ENCODE data around the gene KIF14.
"Not testable (repeated sequence)": the region's sequence is repeated elsewhere in the genome, so short reads cannot be mapped to it uniquely, and the experiment has no call there.

KIF14 gene

DNA sequence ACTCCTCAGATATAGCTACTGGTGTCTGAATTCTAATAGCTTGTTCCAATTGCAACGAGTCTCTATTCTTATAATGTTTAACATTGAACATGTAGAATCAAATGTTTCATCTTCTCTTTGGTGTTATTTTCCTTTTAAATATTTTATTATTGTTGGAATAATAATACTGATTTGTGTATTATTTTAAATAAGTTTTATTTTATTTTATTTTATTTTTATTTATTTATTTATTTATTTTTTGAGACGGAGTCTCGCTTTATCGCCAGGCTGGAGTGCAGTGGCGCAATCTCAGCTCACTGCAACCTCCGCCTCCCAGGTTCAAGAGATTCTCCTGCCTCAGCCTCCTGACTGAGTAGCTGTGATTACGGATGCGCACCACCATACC is 10.0 kb upstream of the KIF14 start:
- not testable (repeated sequence) for DNase-seq

DNA sequence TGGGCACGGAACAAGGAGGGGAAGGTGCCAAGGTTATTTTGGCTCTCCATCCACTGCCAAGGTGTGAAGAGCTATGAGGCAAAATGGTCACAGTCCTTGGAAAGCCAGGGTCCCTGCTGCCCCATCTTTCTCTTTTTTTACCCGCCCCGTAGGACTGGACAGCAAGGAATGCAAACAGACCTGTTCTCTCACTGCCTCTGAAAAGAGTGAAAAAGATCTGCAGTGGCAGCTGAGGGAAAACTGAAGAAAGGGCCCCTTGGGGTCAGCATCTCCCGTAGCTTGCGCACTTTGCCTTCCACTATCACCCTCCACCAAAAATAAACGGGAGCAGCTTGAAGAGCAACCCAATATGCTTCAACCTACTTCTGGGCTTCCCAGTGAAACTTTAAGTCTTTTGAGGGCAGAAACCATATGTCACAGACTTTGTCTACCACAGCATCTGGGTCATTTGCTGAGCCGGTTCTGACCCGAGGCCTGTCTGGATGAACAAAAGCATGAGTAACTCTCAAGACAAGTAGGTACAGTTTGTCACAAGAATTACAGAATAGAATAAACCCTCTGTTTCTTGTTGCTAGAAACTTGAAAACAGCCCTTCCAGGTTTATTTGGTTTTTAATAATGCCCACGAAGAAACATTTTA is 9.4 kb upstream of the KIF14 start:
- no peak for DNase-seq

DNA sequence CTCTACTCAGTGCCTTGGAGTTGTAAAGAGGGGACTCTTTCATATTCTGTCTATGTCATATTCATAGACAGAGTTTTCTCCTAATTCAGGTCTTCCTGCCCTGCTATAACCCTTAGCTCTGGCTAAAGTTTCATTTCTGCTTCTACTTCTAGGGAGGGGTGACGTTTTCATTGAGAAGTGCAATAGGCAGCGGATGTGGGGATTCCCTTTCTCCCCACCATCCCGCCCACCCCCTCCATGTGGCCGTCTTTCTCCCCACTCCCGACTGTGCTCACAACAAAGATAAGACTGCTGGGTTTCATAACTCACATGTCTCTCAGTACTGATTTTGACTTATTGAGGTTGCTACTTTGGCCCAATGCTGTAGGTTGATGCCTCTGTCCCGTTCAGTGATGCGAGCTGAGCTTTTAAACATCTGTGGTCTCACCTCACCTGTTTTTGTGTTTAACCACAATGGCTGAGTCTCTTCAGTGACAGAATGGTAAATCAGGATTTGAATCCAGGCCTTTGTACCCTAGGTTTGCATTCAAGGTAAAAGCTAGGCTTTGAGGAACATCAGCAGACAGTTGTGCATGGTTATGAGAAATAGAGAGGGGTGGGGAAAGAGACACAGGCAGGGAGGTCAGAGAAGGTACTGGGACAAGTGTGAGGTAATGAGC is 7.8 kb upstream of the KIF14 start:
- no peak for DNase-seq

DNA sequence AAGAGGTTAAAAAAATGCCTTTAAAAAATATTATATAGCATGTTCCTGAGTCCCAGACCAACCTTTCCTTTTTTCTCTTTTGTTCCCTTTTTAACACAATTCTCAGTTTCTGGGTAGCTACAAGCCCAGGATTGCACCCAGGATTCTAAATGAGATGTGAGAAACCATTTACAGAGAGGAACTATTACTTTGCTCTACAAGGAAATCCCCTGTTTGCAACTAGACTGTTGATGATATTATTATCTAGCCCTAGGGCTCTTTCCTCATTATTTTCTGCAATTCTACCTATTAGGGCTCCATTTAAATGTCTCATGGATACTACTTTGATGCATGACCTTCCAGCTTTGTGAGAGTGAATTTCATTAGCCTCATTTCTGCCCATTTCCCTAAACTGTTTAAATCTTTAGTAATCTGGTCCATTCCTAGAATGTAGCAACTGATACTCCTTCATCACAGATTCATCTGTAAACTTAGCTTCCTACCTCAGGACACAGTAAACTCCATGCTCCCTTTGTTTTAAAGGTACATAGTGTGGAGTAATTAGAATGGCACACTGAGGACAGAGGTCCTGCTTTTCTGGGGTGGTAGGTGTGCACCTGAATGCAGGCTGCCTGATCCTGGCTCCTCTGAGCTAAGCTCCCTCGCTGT is 7.1 kb upstream of the KIF14 start:
- DNase-seq = no peak

DNA sequence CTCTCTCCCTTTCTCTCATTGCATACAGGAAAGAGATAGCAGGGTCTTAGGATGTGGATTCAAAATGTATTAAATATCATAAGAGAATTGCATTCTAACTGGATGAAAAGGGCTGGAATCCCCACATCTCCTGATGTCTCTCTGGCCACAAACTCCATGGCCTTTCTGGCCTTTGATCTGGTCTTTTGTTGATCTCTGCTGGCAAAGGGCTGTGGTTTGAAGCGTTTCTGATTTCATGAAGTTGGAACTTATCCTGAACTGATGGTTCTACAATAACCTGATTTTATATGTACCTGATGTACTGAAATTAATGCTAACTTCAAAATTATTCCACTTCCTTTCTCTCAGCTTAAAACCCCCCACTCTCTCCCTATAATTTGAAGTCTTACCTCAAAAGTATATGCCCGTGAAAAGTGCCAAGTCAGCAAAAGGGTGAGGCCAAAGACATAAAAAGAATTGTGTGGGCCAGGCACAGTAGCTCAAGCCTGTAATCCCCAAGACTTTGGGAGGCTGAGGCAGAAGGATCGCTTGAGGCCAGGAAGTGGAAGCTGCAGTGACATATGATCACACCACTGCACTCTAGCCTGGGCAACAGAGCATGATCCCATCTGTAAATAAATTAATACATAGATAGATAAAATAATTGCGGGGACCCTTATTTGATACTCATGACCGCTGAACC is 6.4 kb upstream of the KIF14 start:
- no peak for DNase-seq

DNA sequence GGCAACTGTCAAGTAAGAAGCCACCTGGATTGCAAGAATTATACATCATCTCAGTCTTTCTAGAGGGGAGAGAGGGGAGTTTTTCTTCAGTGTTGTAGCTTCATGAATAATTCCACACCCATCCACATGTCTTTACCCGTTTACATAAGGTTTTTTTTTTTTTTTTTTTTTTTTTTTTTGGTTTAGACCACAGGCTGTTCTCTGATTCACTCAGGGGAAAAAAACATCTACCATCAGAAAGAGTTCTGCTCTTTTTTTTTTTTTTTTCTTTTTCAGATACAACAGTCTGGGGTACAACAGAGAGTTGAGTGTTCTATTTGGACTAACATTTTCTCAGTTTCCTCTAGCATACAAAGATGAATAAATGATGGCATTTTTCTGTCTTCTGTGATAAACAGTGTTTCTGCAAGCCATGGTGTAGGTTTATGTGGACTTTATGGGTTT is 4.9 kb upstream of the KIF14 start:
- no peak for DNase-seq

DNA sequence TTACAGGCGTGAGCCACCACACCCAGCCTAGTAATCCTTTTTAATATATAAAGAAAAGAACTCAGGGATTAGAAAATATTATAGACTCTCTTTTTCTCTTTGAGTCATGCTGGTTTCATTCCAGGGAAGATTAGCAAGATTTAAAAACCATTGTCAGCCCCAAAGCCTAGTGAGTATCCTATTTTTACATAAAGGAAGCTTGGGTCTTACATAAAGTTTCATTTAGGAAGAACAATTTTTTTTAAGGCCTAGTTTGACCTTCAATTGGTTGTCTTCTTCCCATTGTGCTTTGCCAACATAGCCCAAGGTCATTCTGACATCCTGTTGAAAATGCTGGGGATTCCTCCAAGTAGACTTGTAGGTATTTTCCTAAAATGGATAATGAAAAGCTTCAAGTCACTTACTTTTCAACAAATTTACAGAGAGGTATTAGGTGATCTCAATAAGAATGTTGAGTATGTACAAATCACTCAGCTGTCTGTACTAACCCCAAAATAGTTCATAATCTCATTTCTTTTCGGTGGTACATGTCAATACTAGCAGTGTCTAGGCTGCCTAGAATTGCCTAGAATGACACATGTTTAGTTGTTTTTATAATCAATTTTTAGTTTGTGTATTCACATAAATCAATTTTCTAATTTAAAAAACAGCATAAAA is 4.3 kb upstream of the KIF14 start:
- DNase-seq = no peak

DNA sequence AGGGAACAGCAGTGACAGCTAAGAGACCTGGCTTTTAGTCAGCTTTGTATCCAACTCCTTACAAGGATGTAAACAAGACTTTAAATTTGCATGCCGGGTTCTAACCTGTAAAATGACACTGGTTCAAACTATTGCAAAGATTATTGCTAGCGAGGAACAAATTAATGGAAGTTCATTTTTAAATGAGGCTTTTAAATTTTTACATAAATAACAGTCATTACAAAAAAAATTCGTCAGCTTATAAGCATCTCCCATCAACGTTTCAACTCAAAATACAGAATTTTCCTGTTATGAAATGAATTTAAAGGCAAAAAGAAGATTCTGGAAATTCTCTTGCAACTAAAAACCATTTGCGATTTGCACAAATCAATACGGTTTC is 668 bp downstream of the KIF14 start:
- no peak for DNase-seq

DNA sequence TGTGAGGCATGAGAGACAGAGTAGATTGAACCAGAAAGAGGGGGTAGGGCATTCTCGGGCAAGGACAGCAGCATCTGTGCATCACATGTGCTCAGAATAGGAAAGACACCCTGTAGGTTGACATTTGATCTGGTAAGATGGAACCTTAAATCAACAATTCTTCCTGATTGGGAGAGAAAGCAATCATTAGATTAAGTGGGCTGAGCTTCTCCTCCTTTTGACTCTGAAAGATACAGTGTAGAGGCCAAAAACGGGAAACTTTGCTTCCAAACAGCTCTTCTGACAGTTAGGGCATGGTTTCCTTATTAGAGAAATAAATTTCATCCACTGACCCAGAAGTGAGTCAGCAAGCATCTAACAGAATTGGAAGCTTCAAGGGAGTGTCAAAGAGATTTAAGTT is 9.7 kb downstream of the KIF14 start:
- DNase-seq = no peak

DNA sequence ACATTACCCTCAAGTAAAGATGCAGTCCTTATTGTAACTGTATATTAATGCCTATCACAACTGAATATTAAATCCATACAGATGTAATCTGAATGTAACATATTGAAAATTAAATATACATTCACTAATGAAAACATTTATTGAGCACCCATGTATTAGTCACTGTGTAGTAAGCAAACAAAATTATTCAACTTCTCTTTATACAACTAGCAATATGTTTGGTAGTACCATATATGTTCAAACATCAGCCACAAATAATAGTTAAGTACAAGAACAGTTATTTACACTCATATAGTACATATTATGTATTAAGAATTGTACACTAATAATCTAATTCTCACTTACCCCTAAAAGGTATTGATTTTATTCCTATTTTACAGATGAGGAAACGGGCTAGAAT is 17.9 kb downstream of the KIF14 start:
- no peak for DNase-seq

DNA sequence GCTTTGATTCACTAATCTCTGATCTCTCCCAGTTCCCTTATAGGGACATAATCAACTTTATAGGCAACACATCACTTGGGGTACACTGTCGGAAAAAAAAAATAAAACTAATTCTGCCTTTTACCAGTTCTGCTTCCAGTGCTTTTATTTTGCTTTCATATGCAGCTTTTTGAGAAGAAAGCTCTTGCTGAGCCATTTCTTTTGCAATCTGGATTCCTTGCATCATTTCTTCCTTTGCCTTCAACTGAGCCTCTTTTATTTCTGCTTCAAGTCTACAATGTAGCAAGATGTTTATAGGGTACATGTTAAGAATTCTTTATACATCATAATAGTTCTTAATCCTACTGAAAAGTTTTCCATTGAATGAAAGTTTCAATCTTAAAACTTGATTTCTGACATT is 30.6 kb downstream of the KIF14 start:
- DNase-seq = no peak

DNA sequence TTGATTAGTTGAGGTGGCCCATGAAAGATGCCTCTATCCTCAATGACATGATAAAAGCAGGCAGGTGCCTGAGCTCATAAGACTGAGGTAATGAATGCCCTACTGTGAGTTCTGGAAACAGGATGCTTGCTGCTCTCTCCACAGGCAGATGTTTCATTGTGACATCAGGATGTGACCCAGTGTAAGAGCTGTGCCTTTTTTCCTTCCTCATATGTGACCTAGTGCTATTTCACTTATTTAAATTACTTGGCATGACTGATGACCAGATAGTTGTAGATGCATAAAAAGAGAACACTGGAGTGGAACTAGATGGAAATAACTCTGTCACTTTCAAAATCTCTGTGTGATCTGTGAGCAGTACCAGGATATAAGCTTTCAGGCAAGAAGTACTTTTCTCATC is 31.9 kb downstream of the KIF14 start:
- no peak for DNase-seq

DNA sequence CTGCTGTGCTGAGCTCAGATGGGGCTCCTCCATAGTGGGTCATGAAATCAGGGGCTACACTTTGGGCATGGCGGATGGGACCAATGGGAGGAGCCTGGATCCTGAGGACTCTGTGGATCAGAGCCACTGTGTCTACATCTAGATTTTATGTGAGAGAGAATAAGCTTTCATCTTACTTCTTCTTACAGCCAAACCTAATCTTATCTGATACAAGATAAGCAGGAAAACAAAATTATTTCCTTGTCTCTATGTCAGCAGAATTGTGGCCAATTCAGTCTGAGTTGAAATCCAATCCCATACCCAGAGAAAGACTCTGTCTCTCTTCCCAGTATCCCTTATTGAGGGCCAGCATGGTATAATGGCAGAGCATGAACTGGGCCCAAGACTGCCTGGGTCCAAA is 56.2 kb downstream of the KIF14 start:
- no peak for DNase-seq

DNA sequence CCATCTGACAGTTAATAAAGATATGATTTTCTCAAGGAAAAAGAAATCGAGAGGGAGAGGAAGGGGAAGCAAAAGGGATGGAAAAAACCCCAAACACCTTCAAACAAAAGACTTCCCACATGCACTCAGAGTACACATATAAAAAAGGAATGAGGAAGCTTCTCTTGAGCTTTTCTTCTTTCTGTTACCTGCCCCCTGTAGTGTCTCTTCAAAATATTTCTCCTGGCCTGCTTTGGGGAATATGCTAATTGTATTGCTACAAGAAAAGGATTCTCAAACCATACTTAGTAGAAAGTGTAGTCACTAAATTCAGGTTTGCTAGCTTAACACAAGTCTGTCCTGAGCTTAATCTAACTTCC is 58.7 kb downstream of the KIF14 start:
- no peak for DNase-seq

DNA sequence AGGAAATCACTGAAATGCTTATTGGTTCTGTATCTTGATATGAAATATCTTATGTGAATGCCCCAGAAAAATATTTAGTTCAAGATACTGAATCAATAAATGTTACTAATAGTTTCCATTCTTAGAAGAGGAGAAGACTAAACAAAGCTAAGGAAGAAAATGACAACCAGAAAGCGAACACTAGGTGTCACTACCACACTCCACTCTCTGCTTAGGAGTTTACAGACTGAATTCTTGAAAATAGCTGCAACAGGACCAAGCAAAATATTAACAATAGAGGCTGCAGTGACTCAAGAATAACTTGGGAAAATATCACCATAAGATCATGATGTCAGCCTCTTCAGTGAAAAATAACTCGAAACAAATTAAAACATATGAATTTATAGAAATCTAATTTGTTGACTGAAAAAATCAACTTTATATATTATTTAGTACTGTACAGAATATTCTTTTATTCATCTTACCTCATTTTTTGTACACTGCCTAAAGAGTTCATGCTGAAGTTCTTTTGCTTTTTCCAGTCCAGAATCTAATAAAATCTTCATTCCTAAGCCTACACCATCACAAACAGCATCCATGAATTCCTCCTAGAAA is 61.6 kb downstream of the KIF14 start:
- no peak for DNase-seq

DNA sequence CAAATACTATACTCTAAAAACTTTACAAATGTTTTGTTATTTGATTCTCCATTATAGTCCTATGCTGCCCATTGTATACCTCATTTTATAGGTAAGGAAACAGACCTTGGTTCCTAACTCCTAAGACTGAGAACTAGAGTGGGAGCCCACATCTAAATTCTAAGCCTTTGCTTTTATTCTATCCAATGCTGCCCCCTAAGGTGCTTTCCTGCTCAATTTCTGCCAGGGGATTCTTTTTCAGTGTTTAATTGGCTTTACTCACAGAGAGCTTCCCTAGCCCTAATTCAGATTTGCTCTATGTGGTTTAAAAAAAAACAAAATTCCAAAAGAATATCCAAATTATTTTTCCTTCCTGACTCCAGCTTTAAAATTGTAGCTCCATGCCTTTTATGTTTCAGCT is 64.5 kb downstream of the KIF14 start:
- DNase-seq = no peak

DNA sequence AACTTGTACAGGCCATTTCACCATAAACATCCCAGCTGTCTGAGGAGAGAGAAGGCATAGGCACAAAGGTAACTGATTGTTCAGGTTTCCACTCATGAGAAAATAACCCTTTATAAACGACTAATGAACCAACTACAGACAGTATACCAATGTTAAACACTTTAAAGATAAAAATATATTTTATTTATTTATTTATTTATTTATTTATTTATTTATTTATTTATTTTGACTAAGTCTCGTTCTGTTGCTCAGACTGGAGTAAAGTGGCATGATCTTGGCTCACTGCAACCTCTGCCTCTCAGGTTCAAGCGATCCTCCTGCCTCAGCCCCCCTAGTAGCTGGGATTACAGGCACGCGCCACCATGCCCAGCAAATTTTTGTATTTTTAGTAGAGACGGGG is 67.8 kb downstream of the KIF14 start:
- not testable (repeated sequence) for DNase-seq

DNA sequence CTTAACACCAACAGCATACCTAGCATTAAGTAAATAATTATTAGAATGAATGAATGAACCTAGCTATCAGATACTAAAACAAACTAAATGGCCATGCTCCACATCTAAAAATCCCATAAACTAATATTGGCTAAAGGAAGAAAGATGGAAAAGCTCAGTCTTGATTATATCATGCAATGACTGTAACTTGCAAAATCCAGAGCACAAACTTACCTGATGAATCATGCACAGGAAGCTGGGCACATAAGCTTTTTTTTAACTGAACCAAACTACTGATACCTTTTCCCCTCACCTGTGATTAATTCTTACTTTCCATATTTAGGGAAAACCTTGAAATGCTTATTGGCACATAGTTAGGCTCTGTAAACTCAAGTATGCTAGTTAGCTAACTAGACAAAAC is 70.2 kb downstream of the KIF14 start:
- no peak for DNase-seq

DNA sequence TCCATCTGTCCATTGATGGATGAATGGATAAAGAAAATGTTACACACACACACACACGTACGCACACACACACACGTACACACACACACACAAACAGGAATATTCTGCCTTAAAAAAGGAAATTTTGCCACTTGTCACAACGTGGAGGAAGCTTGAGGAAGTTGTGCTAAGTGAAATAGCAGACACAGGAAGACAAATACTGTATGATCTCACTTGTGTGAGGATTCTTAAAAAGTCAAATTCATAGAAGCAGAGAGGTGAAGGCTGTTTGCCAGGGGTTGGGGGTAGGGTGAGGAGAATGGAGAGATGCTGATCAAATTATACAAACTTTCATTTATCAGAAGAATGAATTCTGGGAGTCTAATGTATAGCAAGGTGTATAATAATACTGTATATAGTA is 73.2 kb downstream of the KIF14 start:
- DNase-seq = no peak

DNA sequence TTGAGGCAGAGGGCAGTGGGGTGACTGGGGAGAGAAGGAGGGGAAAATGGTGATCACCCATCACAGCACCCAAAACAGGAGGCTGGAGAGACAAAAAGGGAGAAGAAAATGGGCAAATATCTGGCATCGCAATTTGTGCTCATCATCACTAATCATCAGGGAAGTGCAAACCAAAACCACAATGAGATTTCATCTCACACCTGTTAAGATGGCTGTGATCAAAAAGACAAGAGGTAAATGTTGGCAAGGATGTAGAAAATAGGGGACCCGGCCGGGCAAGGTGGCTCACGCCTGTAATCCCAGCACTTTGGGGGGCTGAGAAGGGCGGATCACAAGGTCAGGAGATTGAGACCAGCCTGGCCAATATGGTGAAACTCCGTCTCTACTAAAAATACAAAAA is 74.0 kb downstream of the KIF14 start:
- no peak for DNase-seq

DNA sequence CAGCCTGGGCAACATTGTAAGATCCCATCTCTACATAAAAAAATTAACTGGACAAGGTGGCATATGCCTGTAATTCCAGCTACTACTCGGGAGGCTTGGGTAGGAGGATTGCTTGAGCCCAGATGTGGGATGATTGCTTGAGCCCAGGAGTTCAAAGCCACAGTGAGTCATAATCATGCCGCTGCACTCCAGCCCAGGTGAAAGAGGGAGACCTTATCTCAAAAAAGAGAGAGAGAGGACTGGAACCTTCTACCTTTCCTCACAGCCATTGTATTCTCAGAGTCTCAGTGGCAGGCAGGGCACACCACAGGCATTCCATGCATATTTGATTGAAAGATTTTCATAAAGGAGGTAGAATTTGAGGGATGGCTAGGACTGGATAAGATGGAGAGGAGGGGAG is 78.4 kb downstream of the KIF14 start:
- no peak for DNase-seq

DNA sequence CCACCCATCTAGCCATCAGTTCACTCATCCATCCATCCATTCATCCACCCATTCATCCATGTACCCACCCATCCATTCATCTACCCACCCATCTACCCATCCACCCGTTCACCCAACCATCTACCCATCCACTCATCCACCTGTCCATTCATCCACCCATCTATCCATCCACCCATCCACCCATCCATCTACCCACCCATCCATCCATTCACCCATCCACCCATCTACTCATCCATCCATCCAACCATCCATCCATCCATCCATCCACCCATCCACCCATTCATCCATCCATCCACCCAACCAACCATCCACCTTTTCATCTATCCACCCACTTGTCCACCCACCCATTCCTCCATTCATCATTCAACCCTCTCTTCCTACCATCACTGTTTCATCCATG is 80.3 kb downstream of the KIF14 start:
- no peak for DNase-seq

DNA sequence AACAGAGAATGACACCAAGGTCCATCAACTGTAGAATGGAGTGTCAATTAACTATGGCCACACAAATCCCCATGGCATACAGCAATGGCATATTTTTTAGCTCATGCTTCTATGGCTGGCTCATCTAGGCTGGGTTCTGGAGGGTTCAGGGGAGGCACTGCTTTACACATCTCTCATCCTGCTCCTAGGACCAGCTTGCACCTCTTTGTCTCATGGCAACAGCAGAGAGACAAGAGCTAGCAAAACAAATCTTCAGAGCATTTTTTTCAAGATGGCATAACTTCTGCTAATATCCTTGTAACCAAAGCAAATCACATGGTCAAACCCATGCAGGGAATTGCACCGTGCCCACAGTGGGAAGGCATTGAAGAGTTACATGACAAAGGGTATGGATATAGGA is 82.4 kb downstream of the KIF14 start:
- no peak for DNase-seq

Measured in NCI-H1048 (cell line).